T47D (cell line): Measurements from ENCODE around the gene RBP7.
"Not testable (repeated sequence)": the region's sequence is repeated elsewhere in the genome, so short reads cannot be mapped to it uniquely, and the experiment has no call there.

Experiments
- DNase-seq, 2 experiments: peaks; one replicate each; pipeline versions ENCODE4 v3.0.0 to v3.0.0-alpha.2; 2011 to 2012; ENCODE audit warnings: low read depth in 1 of 2, low spot score in 1 of 2
- JUND ChIP-seq: IDR thresholded peaks from 2 replicates; pipeline ENCODE4 v1.6.1; 2012; ENCODE audit warnings: low read depth
- in situ Hi-C: cut with HindIII; loops from 2 replicates; pipeline ENCODE4 v1.10.0; 2016; ENCODE audit warnings: low sequenced_read_pairs, low pct_unique_long_range_greater_than_20kb

The RBP7 gene

DNA sequence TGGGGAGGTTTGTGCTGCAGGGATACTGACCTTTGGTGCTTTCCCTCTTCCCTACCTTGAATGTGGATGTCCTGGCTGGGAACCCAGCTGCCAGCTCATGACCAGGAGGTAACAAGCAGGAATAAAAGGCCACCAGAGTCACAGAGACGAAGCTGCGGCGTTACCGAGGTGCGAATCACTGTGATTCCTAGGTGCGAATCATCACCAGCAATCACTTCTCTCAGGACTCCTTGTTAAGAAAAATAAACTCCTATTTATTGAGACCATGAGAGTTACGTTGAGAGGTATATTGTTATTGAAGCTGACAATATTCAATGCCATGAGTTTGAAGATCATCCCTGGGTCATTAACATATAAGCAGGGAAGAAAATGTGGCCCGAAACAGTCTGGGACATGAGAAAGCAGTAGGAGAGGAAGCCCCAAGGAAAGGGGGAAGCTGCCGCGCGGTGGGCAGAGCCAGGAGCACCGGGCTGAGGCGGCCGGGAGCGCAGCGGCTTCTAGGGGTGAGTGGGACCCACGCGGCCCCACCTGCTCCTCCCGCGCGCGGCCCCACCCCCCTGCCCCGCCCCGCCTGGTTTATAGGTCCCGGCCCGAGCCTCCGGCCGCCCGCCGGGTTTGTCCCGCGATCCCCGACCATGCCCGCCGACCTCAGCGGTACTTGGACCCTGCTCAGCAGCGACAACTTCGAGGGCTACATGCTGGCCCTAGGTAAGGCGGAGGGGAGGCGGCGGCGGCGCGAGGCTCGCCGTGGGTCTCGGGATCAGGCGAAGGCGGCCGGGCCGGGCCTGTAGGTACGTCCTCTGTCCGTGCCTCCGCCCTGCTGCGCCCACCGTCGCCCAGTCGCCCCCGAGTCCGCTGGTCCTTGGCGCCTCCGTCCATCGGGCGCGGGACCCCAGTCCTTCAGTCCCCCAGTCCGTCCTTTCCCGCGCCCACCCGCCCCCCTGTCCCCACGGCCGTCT lies at the start of gene RBP7:
Gene RBP7 (plus strand): TSS at position 605 of the 959 bp plus-strand sequence. CDS start 31 bp downstream, at position 636.
- no peak for TF ChIP-seq JUND
- DNase-seq, result peak; percentile 22 to 39
- in situ Hi-C loops, result no loop called here

- TF ChIP-seq JUND, result no peak
- no peak for DNase-seq
- in situ Hi-C loops, result no loop called here
Measured at GRCh38 chr1:9957726-9958125, 39.3 kb upstream of the RBP7 start.

GRCh38 chr1:9960011-9960410 lies 37.0 kb upstream of the RBP7 start:
- no peak for DNase-seq
- in situ Hi-C loops, result no loop called here
- no peak for TF ChIP-seq JUND

GRCh38 chr1:9960706-9961562 lies 36.1 kb upstream of the RBP7 start:
- in situ Hi-C loops, result no loop called here
- DNase-seq, result peak in 1 of 2 experiments; percentile 25
- TF ChIP-seq JUND, result no peak

DNA sequence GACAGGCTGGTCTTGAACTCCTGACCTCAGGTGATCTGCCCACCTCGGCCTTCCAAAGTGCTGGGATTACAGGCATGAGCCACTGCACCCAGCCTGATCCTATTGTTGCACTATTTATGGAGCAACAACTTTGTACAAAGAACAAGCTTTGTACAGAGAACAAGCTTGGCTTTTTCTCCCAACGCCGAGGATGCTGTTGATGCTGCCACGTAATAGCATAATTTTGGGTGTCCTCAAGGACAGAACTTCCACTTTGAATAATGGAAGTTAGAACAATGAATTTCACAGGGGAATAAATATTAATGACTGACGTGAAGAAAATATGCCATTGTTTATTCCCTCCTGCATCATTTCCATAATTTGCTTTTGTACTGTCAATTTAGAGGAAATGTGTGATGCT lies 12.8 kb upstream of the RBP7 start:
- in situ Hi-C loops, result no loop called here
- TF ChIP-seq JUND, result no peak
- DNase-seq, result no peak

DNA sequence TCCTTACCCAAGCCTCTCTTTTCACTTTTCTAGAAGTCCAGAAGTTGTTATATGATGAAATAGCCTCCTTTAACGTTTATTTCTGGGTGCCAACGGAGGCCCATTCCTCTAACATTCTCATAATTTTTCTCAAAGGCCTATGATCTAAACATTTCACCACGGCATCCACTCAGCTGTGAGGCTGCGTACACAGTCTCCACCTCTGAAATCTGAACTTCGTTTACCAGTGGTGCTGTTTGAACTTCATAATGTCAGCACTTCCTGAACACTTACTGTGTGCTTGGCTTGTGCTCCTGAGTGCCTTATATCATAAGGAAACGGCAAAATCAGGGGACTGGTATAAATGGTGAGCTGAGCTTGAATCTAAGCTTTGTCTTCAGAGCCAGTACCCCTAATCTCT lies 12.0 kb upstream of the RBP7 start:
- in situ Hi-C loops, result no loop called here
- no peak for TF ChIP-seq JUND
- DNase-seq, result no peak

DNA sequence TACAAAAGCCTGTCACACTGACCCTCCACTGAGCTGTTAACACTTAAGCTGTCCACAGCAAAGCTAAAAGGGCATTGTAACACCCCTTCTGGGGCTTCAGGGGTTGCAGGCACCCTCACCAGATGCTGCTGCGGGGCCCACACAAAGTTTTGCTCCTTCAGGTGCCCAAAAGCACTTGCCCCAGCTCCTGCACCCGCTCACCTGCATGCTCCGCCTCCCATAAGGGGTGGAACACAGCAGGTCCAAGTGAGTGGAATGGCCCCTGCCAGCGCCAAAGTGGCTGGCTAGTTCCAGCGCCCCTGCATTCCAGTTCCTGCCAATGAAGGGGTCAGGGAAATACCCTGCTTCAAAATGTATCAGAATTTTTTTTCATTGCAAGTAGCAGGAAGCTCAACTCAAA lies 7.3 kb upstream of the RBP7 start:
- DNase-seq, result no peak
- TF ChIP-seq JUND, result no peak
- in situ Hi-C loops, result no loop called here

GRCh38 chr1:9990944-9991343 lies 6.1 kb upstream of the RBP7 start:
- no peak for TF ChIP-seq JUND
- no peak for DNase-seq
- in situ Hi-C loops, result no loop called here

GRCh38 chr1:9992910-9993309 lies 4.1 kb upstream of the RBP7 start:
- in situ Hi-C loops, result no loop called here
- TF ChIP-seq JUND, result no peak
- no peak for DNase-seq

GRCh38 chr1:9993561-9994075 lies 3.4 kb upstream of the RBP7 start:
- in situ Hi-C loops, result no loop called here
- no peak for DNase-seq
- TF ChIP-seq JUND, result no peak

DNA sequence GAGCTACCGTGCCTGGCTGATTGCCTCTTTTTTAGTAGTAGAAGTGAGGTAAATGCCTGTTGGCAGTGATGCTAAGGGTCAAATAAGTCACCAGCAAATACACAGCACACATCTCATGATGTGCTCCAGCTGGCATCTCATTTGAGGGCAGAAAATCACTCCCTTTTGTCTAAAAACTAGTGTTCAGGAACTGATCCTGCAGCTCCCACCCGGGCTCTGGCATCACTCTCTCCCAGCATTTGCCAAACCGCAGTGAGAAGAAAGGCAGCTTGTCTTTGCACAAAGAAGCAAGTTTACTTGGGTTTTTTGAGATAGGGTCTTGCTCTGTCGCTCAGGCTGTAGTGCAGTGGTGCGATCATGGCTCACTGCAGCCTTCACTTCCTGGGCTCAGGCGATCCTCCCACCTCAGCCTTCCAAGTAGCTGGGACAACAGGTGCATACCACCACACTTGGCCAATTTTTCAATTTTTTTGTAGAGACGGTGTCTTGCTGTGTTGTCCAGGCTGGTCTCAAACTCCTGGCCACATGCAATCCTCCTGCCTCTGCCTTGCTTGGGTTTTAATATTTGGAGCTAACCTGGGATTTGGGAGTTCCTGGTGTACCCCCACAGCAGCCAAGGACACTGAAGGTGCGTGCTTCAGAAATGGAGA lies 4.1 kb downstream of the RBP7 start:
- in situ Hi-C loops, result no loop called here
- no peak for DNase-seq
- no peak for TF ChIP-seq JUND

- in situ Hi-C loops, DNase-seq: not testable (repeated sequence)
Measured at GRCh38 chr1:10005248-10005647, 8.2 kb downstream of the RBP7 start.

DNA sequence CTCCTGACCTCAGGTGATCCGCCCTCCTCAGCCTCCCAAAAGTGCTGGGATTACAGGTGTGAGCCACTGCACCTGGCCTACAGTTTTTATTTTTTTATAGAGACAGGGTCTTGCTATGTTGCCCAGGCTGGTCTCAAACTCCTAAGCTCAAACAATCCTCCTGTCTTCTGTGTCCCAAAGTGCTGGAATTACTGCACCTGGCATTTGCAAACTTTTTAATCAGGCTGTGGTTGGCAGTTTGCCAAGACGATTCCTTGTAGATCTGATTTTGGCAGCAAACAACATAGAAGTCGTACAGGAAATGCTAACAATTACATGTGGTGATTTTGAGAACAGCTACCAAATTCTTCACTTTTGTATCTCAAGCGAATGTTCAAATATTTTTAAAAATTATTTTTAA lies 10.1 kb downstream of the RBP7 start:
- DNase-seq, result peak in 1 of 2 experiments; percentile 23
- TF ChIP-seq JUND, result no peak
- in situ Hi-C loops, result no loop called here
